Skeletal muscle cell (primary cell): ENCODE results near the gene RAD51B.

ENCODE experiments used
- DNase-seq: peaks from one replicate; pipeline ENCODE4 v3.0.0-alpha.2; 2010; ENCODE audit warnings: low read depth
- H3K4me3 ChIP-seq: 2 replicates; pipeline ENCODE4 v1.5.1; 2011; ENCODE audit warnings: low read depth, mild to moderate bottlenecking, control low read depth, low read length, moderate library complexity

Gene RAD51B

DNA sequence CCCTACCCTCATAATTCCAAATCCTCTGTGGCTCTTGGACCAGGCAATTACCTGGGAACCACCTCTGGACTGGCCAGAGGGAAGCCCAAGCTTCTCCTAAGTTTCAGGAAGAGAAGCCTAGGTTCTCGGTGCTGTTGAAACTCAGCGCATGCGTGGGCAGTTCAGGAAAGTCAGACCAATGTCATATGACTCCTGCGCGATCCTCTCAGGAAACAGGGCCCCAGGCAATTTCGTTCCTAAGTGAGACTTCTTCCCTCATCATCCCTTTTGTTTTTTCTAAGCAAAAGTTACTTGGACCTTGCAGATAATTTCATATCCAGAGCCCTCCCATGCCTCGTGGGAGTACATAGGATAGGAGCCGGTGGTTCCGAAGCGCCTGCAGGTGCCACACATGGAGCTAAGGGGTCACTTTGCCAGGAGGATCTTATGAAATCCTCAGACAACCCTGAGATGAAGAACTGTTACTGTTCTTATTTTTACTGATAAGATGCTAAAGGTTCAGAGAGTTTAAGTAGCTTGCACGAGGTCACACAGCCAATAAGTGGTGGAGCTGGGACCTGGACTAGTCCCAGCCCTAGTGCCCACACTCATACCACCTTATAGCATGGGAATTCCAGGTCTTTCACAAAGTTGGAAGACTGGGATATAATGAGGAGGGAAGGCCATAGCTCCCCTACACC lies 805.1 kb downstream of the RAD51B start:
- no peak overlapping the region for H3K4me3 ChIP-seq
- DNase-seq: no peak

- no peak for DNase-seq
- H3K4me3 ChIP-seq: no peak overlapping the region
These were observed 805.9 kb downstream of the RAD51B start for GRCh38 chr14:68625366-68626090.

DNA sequence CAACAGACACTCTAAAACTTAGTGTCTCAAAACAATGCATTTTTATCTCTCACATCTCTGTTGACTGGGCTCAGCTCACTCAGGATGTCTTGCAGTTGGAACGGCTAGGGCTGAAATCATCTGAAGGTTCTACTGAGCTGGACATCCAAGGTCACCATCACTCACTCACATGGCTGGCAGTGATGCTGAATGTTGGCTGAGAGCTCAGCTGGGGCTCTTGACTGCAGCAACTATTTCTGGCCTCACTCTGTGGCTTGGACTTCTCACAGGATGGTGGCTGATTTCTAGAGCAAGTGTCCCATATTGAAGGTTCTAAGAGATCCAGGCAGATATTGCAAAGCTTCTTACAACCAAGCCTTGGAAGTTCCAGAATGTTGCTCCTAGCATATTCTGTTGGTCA lies 806.8 kb downstream of the RAD51B start:
- H3K4me3 ChIP-seq: no peak overlapping the region
- no peak for DNase-seq

GRCh38 chr14:68627050-68627867 lies 807.7 kb downstream of the RAD51B start:
- H3K4me3 ChIP-seq: no peak overlapping the region
- DNase-seq: no peak

GRCh38 chr14:68627868-68628604 lies 808.5 kb downstream of the RAD51B start:
- DNase-seq: no peak

DNA sequence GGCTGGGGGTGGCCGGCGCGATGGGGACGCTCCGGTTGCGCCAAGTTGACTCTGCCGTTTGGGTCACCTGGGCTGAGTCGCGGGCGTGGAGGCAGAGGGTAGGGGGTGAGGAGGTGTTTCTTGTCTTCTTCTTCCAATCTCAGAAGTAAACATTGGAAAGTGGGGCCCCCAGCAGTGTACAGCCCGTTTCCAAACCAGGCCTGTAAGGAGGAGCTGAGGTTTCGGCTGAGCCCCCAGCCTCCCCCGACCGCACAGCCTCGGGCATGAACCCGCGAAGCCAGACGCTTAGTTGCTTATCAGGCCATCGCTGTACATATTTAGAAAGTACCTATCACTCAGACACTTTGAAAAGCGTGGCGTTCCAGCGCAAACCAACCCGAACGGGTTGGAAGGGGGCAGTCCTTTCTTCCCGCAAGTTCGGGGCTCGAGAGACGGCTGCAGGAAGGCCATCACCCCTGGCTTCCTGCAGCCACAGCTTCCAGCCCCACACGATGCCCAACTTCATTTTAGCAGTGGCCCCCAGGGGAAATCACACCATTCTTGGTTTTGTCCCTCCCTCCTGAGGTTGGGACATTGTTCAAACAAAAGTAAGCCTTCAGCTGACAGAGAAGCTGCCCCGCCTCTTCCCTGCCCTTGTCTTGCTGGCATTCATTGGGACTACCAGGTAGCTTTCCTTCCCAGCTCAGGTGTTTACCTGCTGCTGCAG lies 809.2 kb downstream of the RAD51B start:
- DNase-seq: no peak
- no peak overlapping the region for H3K4me3 ChIP-seq

More at GRCh38 chr14:68627868-68628604, 808.5 kb downstream of the RAD51B start:
- no peak overlapping the region for H3K4me3 ChIP-seq

GRCh38 chr14:68630081-68630571 lies 810.5 kb downstream of the RAD51B start:
- no peak for DNase-seq
- H3K4me3 ChIP-seq: no peak overlapping the region

DNA sequence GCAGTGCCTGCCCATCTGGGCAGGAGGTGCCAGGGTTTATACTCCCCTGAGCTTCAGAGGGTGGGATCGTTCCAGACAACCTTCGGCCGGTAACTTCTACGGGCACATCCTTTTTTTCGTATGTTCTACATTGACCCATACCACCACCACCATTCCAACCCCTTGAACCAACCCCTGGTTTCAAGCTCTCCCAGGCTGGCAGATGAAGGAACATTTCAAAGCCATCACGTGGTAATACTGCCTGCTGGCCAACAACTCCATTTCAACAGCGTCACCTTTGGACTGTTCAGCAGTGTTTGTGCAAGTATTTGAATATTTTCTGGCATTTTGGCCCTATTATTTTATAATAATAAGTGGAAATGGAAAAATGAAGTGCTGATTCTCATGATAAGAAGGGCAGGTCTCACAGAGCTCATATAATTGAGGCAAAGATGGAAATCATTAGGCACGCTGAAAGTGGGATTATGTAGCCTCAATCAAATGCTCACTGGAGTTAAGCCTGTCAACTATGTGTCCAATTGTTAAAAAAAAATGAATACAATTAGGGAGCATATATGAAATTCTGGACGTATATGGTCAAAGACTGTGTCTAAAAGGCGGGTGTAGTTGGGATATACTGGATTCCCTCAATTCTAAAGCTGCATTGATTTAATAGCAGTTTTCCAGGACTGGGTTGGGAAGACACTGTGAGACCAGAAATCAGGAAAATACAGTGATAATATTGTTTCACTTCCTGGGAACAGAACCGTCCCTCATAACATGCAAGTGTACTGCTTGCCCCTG lies 811.2 kb downstream of the RAD51B start:
- no peak overlapping the region for H3K4me3 ChIP-seq
- no peak for DNase-seq

DNA sequence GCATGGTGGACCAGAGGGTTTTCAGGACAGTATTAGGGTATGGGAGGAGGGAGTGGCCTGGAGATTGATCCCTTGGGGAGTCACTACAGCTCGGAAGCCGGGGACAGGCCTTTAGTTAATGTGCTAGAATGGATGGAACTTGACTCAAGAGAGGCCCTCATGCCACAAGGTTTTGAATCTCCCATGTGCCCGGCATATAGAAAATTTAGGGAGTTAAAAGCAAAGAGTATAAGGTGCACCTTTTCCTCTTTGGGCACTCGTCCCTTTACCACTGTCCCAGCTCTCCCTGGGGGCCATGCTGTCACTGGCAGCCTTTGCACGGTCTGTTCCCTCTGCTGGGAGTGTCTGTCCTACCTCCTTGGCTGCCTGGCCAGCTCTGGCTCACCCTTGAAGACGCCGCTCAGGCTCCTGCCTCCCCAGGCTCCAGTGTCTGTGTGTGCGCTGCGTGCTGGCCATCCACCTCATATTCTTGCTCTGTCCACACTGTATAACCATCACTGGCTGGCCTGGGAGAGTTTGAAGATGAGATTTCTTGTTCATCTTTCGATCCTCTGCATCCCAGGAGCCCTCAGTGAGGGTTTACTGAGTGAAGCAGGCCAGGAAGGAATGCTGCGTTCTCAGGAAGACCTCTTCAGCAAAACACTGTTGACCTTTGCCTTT lies 811.9 kb downstream of the RAD51B start:
- no peak overlapping the region for H3K4me3 ChIP-seq
- no peak for DNase-seq

DNA sequence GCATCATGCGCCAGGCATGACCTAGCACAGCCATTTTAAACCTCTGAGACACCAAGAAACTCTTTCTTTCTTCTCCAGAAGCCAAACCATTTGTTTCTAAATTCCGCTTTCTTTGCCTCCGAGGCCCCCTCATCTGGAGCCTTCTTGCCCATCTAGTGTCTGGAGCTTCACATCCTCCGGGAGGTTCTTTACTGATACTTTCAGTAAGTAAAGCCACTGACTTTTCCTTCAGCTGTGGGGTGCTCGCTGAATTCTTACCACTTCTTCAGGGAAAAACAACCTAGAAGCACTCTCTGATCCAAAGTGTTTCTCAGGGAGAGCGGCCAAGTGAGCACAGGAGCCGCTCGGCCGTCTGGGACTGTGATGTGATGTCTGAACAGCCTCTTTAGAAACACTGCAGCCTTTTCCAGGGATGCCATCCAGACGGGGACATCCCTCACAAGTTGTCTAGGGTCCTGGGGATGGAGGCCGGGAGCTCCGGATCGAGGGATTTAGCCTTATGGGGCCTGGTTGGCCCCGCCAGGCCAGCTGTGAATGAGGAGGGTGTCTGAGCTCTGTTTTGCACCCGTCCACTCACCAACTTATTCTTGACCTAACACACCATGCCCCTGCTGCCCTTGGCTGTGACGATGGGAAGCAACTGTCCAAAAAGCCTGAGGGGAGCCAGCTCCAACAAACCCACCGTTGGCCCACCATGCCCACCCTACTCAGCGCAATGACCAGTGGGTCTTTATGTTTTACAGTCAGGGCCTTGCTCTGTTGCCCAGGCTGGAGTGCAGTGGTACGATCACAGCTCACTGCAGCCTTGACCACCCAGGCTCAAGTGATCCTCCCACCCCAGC lies 812.7 kb downstream of the RAD51B start:
- DNase-seq: no peak
- no peak overlapping the region for H3K4me3 ChIP-seq

- H3K4me3 ChIP-seq: no peak overlapping the region
- DNase-seq: peak; percentile 78
These were observed 813.8 kb downstream of the RAD51B start for GRCh38 chr14:68633131-68633991.

DNA sequence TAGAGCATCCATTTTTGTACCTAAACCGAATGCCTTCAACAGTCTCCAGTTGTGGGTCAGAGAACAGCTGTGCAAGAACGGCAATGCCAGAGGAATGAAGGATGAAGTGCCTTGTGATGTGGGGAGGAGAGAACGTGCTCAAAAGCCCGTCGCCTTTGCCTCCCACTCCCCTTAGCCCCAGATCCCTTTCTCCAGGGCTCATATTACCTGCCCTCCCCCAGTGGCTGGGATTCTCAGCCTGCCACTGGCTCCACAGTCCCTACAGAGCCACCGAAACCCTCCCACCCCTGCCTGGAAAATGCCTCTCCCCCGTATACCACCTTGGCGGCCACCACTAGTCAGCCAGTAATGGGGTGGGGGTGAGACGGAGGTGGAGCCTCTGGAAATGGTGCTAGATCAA lies 814.8 kb downstream of the RAD51B start:
- no peak overlapping the region for H3K4me3 ChIP-seq
- DNase-seq: no peak

- no peak overlapping the region for H3K4me3 ChIP-seq
- DNase-seq: no peak
These were observed 815.5 kb downstream of the RAD51B start for GRCh38 chr14:68634874-68635595.

DNA sequence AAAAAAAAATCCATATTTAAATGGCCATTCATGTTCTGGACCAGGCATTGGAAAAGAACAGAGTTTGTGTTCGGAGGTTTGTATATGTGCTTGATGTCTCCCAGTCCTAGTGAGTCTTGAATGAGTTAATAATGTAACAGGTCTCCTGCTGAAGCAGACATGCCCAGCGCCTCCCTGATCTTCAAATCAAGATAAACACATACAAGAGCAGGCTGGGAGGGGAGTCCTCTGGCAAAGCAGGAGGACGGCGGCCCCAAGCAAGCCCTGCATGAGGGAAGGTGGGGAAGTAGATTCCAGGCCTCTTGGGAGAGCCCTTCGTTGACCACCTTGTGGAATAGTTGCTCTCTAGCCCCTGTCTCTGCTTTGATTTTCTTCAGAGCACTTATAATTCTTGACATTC lies 817.0 kb downstream of the RAD51B start:
- no peak for DNase-seq
- H3K4me3 ChIP-seq: no peak overlapping the region
